Small intestine (tissue), 7 donors: ENCODE data around the gene HOOK1. TPM values are rescaled to one million over a fixed set of nuclear protein-coding genes. Genes with fewer than 3 reads are reported as not detected.
"Not testable (repeated sequence)": the region's sequence is repeated elsewhere in the genome, so short reads cannot be mapped to it uniquely, and the experiment has no call there.

Experiments
- DNase-seq, 2 donors: peaks; one replicate each; pipeline versions ENCODE4 v3.0.0 to v3.0.0-alpha.2; 2013
- FAIRE-seq: peaks from 2 replicates; lab custom pipeline; 2012; peaks lifted over from hg19 to GRCh38; lab: Jason Lieb, UNC
- H3K27ac ChIP-seq, 3 donors: one replicate each; pipeline ENCODE4 v1.5.1; 2013; ENCODE audit warnings: low read length in 2 of 3, mild to moderate bottlenecking in 2 of 3, control low read depth in 1 of 3, inconsistent platforms in 1 of 3, low read depth in 1 of 3, moderate library complexity in 1 of 3
- H3K27me3 ChIP-seq, 3 donors: one replicate each; pipeline ENCODE4 v1.6.1; 2013; ENCODE audit warnings: low read length in 3 of 3, inconsistent platforms in 1 of 3; ENCODE audit not compliant: control insufficient read depth in 3 of 3, insufficient read depth in 3 of 3
- H3K36me3 ChIP-seq, 3 donors: one replicate each; pipeline ENCODE4 v1.6.1; 2013; ENCODE audit warnings: low read length in 3 of 3, inconsistent platforms in 1 of 3, low read depth in 1 of 3, mild to moderate bottlenecking in 1 of 3, moderate library complexity in 1 of 3; ENCODE audit not compliant: control insufficient read depth in 3 of 3, insufficient read depth in 2 of 3
- H3K4me1 ChIP-seq, 3 donors: one replicate each; pipeline ENCODE4 v1.6.1; 2013; ENCODE audit warnings: low read length in 2 of 3, inconsistent platforms in 1 of 3, low read depth in 1 of 3, mild to moderate bottlenecking in 1 of 3, moderate library complexity in 1 of 3; ENCODE audit not compliant: control insufficient read depth in 3 of 3, insufficient read depth in 2 of 3
- H3K4me3 ChIP-seq, 3 donors: one replicate each; pipeline ENCODE4 v1.5.1; 2013; ENCODE audit warnings: low read length in 3 of 3, control low read depth in 1 of 3, inconsistent platforms in 1 of 3, low read depth in 1 of 3, mild to moderate bottlenecking in 1 of 3, moderate library complexity in 1 of 3
- H3K9me3 ChIP-seq, 2 donors: one replicate each; pipeline ENCODE4 v1.6.1; 2013; ENCODE audit warnings: low read depth in 1 of 2, low read length in 1 of 2; ENCODE audit not compliant: control insufficient read depth in 2 of 2, insufficient read depth in 1 of 2
- WGBS, 3 donors: extraction: QIAGEN DNeasy Blood & Tissue Kit; methylation state at CpG; one replicate each; pipeline ENCODE4 v1.1.7; 2013; 5-methylcytosine and 5-hydroxymethylcytosine counted together
- polyA plus RNA-seq, 4 donors: library from polyadenylated mRNA; stranded (reverse) in 3 of 4; unstranded in 1 of 4; fragments of 200-250 nt in 3 of 4; fragments of 120-200 nt in 1 of 4; gene quantifications; one replicate each; pipeline versions ENCODE4 v1.2.1 to v1.2.3, GENCODE V29; 2013
- donor health status: healthy with polysubstance abuse.
- donor health status: control.
- donor health status: control.
- donor health status: Bipolar disorder and iron deficiency.
- donor health status: healthy.

The HOOK1 gene
- polyA plus RNA-seq, 4 donors, result 7.8 to 38.9 (median 12.8) TPM

GRCh38 chr1:59921258-59921899, 106.6 kb downstream of the HOOK1 start:
- H3K9me3 ChIP-seq, H3K4me1 ChIP-seq, H3K27me3 ChIP-seq, DNase-seq, H3K36me3 ChIP-seq, FAIRE-seq, H3K4me3 ChIP-seq, H3K27ac ChIP-seq: not testable (repeated sequence)
- WGBS, 3 donors, result 52 to 65% (median 55%) methylated on average over 6 of the region's 6 CpGs

- H3K36me3 ChIP-seq, result no peaks in the 10 kb centered on the region
- peaks cover 0 to 4% (median 0%) of the 10 kb centered on the region in 3 donors for H3K4me1 ChIP-seq
- peak; percentile 51 for FAIRE-seq
- no peak overlapping the region for H3K27ac ChIP-seq
- peaks cover 0 to 4% of the 10 kb centered on the region in 2 donors for H3K9me3 ChIP-seq
- DNase-seq, result no peak
- H3K4me3 ChIP-seq, result no peak overlapping the region
- H3K27me3 ChIP-seq, result peaks cover 0 to 5% (median 5%) of the 10 kb centered on the region in 3 donors
These were observed 109.9 kb downstream of the HOOK1 start for GRCh38 chr1:59924653-59925052.

Other genes starting within 250 kb of the HOOK1 start
- 10 to 100 TPM; 15.4 to 87.4 (median 36.3) TPM for gene CYP2J2, start 111.8 kb downstream of the HOOK1 start, polyA plus RNA-seq